H1 (cell line): ENCODE measurements around the gene DNASE1. TPM values are rescaled to one million over a fixed set of nuclear protein-coding genes. Genes with fewer than 3 reads are reported as not detected.

ENCODE experiments used
- CTCF ChIA-PET: fragments of 300-600 bp; sonication (Branson Sonifier 250); formaldehyde crosslinking; loops from one replicate; lab custom pipeline; 2021; ENCODE audit not compliant: partially characterized antibody; lab: Charles Lee
- POLR2A ChIA-PET: fragments of 300-600 bp; sonication (Branson Sonifier 250); formaldehyde crosslinking; loops from one replicate; lab custom pipeline; 2021; ENCODE audit warnings: inconsistent platforms; ENCODE audit not compliant: partially characterized antibody; lab: Charles Lee
- DNase-seq, 2 experiments: peaks; one replicate each; pipeline versions ENCODE4 v3.0.0 to v3.0.0-alpha.2; 2010 to 2022; ENCODE audit warnings: low spot score in 2 of 2, low read depth in 1 of 2, mixed read lengths in 1 of 2
- FAIRE-seq: peaks from 2 replicates; lab custom pipeline; 2011; peaks lifted over from hg19 to GRCh38; lab: Jason Lieb, UNC
- H2AFZ ChIP-seq: 2 replicates; pipeline ENCODE4 v1.8.1; 2012; ENCODE audit warnings: low read length, inconsistent platforms
- H2AK5ac ChIP-seq: 2 replicates; pipeline ENCODE4 v1.6.1; 2013; ENCODE audit warnings: low read depth, low read length
- H2BK120ac ChIP-seq: replicated peaks from 2 replicates; pipeline ENCODE3; 2013; ENCODE audit warnings: low read depth, low read length, inconsistent platforms
- H2BK12ac ChIP-seq: 2 replicates; pipeline ENCODE4 v1.6.1; 2013; ENCODE audit warnings: low read depth, low read length
- H2BK15ac ChIP-seq: 2 replicates; pipeline ENCODE4 v1.6.1; 2013; ENCODE audit warnings: low read length
- H2BK20ac ChIP-seq: 2 replicates; pipeline ENCODE4 v1.6.1; 2013; ENCODE audit warnings: low read length
- H2BK5ac ChIP-seq: 2 replicates; pipeline ENCODE4 v1.6.1; 2013; ENCODE audit warnings: low read depth, low read length
- H3K14ac ChIP-seq: 2 replicates; pipeline ENCODE4 v1.6.1; 2013; ENCODE audit warnings: inconsistent platforms; ENCODE audit not compliant: insufficient read length
- H3K18ac ChIP-seq: 2 replicates; pipeline ENCODE4 v1.6.1; 2013; ENCODE audit warnings: low read length; ENCODE audit errors: extremely low read depth
- H3K23ac ChIP-seq: 2 replicates; pipeline ENCODE4 v1.6.1; 2013; ENCODE audit warnings: inconsistent platforms; ENCODE audit not compliant: insufficient read length
- H3K23me2 ChIP-seq: 2 replicates; pipeline ENCODE4 v1.6.1; 2013; ENCODE audit warnings: low read depth, low read length
- H3K27ac ChIP-seq: 2 replicates; pipeline ENCODE4 v1.6.1; 2011; ENCODE audit warnings: low read depth, low read length, inconsistent platforms
- H3K27me3 ChIP-seq, 4 experiments: replicated peaks in 1 of 4; 1 replicate in 1 of 4; 2 replicates in 3 of 4; pipeline versions ENCODE4 v1.6.1 to v1.8.1; 2011 to 2013; ENCODE audit warnings: low read length in 3 of 4, mild to moderate bottlenecking in 3 of 4, inconsistent platforms in 2 of 4, mixed read lengths in 2 of 4, moderate library complexity in 1 of 4; ENCODE audit not compliant: control insufficient read depth in 3 of 4, insufficient read depth in 3 of 4; ENCODE audit errors: extremely low read depth in 1 of 4
- H3K36me3 ChIP-seq, 4 experiments: 2 replicates each; pipeline versions ENCODE4 v1.6.1 to v1.8.1; 2011 to 2013; ENCODE audit warnings: mild to moderate bottlenecking in 4 of 4, low read length in 3 of 4, moderate library complexity in 2 of 4, control low read depth in 1 of 4, inconsistent platforms in 1 of 4; ENCODE audit not compliant: insufficient read depth in 4 of 4, control insufficient read depth in 2 of 4
- H3K4ac ChIP-seq: replicated peaks from 2 replicates; pipeline ENCODE3; 2013; ENCODE audit warnings: low read length, low read depth, mixed read lengths, inconsistent platforms; ENCODE audit not compliant: insufficient read length
- H3K4me1 ChIP-seq, 4 experiments: replicated peaks in 1 of 4; 1 replicate in 1 of 4; 2 replicates in 3 of 4; pipeline versions ENCODE4 v1.6.1 to v1.8.1; 2011 to 2013; ENCODE audit warnings: low read length in 3 of 4, inconsistent platforms in 2 of 4, mixed read lengths in 1 of 4; ENCODE audit not compliant: insufficient read depth in 4 of 4, control insufficient read depth in 3 of 4
- H3K4me2 ChIP-seq, 2 experiments: 2 replicates each; pipeline versions ENCODE4 v1.6.1 to v1.8.1; 2011 to 2013; ENCODE audit warnings: low read depth in 2 of 2, low read length in 2 of 2, control low read depth in 1 of 2, inconsistent platforms in 1 of 2, mild to moderate bottlenecking in 1 of 2; ENCODE audit not compliant: insufficient read depth in 1 of 2
- H3K4me3 ChIP-seq, 4 experiments: fragments of 200-600, 300-600 bp in 1 of 4; sonication (generic), shearing (Covaris generic), sonication (Bioruptor Twin) in 1 of 4; 2 replicates each; pipeline versions ENCODE4 v1.5.1 to v1.8.1; 2011 to 2016; ENCODE audit warnings: low read length in 4 of 4, low read depth in 3 of 4, control low read depth in 2 of 4, inconsistent platforms in 2 of 4, mild to moderate bottlenecking in 2 of 4, mixed read lengths in 1 of 4, moderate library complexity in 1 of 4; ENCODE audit not compliant: insufficient read depth in 2 of 4; ENCODE audit errors: extremely low read depth in 1 of 4
- H3K56ac ChIP-seq: replicated peaks from 2 replicates; pipeline ENCODE3; 2013; ENCODE audit warnings: low read depth, mild to moderate bottlenecking, mixed read lengths, low read length, inconsistent platforms; ENCODE audit not compliant: insufficient read length
- H3K79me1 ChIP-seq: 2 replicates; pipeline ENCODE4 v1.6.1; 2013; ENCODE audit warnings: low read depth, low read length, control low read depth
- H3K79me2 ChIP-seq, 2 experiments: 2 replicates each; pipeline versions ENCODE4 v1.6.1 to v1.8.1; 2012 to 2013; ENCODE audit warnings: low read length in 2 of 2, mild to moderate bottlenecking in 2 of 2, inconsistent platforms in 1 of 2; ENCODE audit not compliant: insufficient read depth in 2 of 2, control insufficient read depth in 1 of 2
- H3K9ac ChIP-seq, 4 experiments: replicated peaks in 1 of 4; 1 replicate in 1 of 4; 2 replicates in 3 of 4; pipeline versions ENCODE4 v1.6.1 to v1.8.1; 2011 to 2013; ENCODE audit warnings: low read depth in 3 of 4, low read length in 3 of 4, control low read depth in 2 of 4, mild to moderate bottlenecking in 2 of 4, moderate library complexity in 2 of 4, inconsistent platforms in 1 of 4; ENCODE audit errors: extremely low read depth in 1 of 4
- H3K9me3 ChIP-seq, 2 experiments: 2 replicates each; pipeline versions ENCODE4 v1.6.1 to v1.8.1; 2012 to 2013; ENCODE audit warnings: mild to moderate bottlenecking in 2 of 2, moderate library complexity in 2 of 2, control low read depth in 1 of 2, inconsistent platforms in 1 of 2, low read depth in 1 of 2, low read length in 1 of 2, mixed read lengths in 1 of 2; ENCODE audit not compliant: insufficient read depth in 2 of 2
- H4K20me1 ChIP-seq, 2 experiments: replicated peaks in 1 of 2; 2 replicates each; pipeline versions ENCODE3 to v1.8.1; 2011 to 2013; ENCODE audit warnings: inconsistent platforms in 2 of 2, low read length in 2 of 2, mild to moderate bottlenecking in 1 of 2; ENCODE audit not compliant: insufficient read depth in 2 of 2, control insufficient read depth in 1 of 2
- H4K5ac ChIP-seq: 2 replicates; pipeline ENCODE4 v1.6.1; 2013; ENCODE audit warnings: low read length, low read depth, mixed read lengths, inconsistent platforms; ENCODE audit not compliant: insufficient read length
- H4K8ac ChIP-seq: 2 replicates; pipeline ENCODE4 v1.8.0; 2013; ENCODE audit warnings: mild to moderate bottlenecking, moderate library complexity, low read length, inconsistent platforms; ENCODE audit not compliant: insufficient read depth; ENCODE audit errors: extremely low read depth
- H4K91ac ChIP-seq: replicated peaks from 2 replicates; pipeline ENCODE3; 2013; ENCODE audit warnings: low read length, mixed read lengths, inconsistent platforms; ENCODE audit not compliant: insufficient read length
- HDAC2 ChIP-seq, 2 experiments: fragments of 300-600 bp in 1 of 2; sonication (generic) in 1 of 2; IDR thresholded peaks; 2 replicates each; pipeline ENCODE4 v1.6.1; 2011 to 2012; ENCODE audit warnings: low read depth in 2 of 2, low read length in 2 of 2, mild to moderate bottlenecking in 2 of 2, moderate library complexity in 2 of 2, borderline replicate concordance in 1 of 2, inconsistent platforms in 1 of 2
- JUN ChIP-seq: IDR thresholded peaks from 2 replicates; pipeline ENCODE4 v1.6.1; 2011; ENCODE audit warnings: low read depth, mild to moderate bottlenecking, improper control_type of control experiment, low read length
- POU5F1 ChIP-seq: IDR thresholded peaks from 2 replicates; pipeline ENCODE4 v1.6.1; 2011; ENCODE audit warnings: low read depth, mild to moderate bottlenecking, low read length, moderate library complexity
- RAD21 ChIP-seq, 2 experiments: IDR thresholded peaks in 1 of 2; conservative IDR thresholded peaks in 1 of 2; 2 replicates each; pipeline ENCODE4 v1.6.1; 2011; ENCODE audit warnings: low read depth in 2 of 2, low read length in 2 of 2, improper control_type of control experiment in 1 of 2, inconsistent platforms in 1 of 2, mild to moderate bottlenecking in 1 of 2, moderate library complexity in 1 of 2
- SP1 ChIP-seq: IDR thresholded peaks from 2 replicates; pipeline ENCODE4 v1.6.1; 2011; ENCODE audit warnings: low read depth, low read length
- TCF12 ChIP-seq: IDR thresholded peaks from 2 replicates; pipeline ENCODE4 v1.6.1; 2011; ENCODE audit warnings: low read depth, mild to moderate bottlenecking, low read length
- YY1 ChIP-seq: IDR thresholded peaks from 2 replicates; pipeline ENCODE4 v1.6.1; 2011; ENCODE audit warnings: low read depth, mild to moderate bottlenecking, low read length
- WGBS, 2 experiments: shearing (Covaris generic) in 1 of 2; methylation state at CpG; one replicate each; pipeline versions ENCODE4 v1.1.6 to v1.1.7; 2013 to 2015; ENCODE audit warnings: low lambda C conversion rate in 2 of 2, mixed read lengths in 2 of 2, inconsistent platforms in 1 of 2, low coverage in 1 of 2, missing lambda C conversion rate in 1 of 2; ENCODE audit not compliant: insufficient replicate concordance in 2 of 2, insufficient coverage in 1 of 2, insufficient read length in 1 of 2; ENCODE audit errors: extremely low coverage in 1 of 2, missing lambda C conversion rate in 1 of 2; 5-methylcytosine and 5-hydroxymethylcytosine counted together
- polyA plus RNA-seq, 7 experiments: library from polyadenylated mRNA; depleted of rRNA in 3 of 7; stranded (reverse) in 5 of 7; unstranded in 2 of 7; fragments of >200 nt in 5 of 7; fragments of 200-250 nt in 2 of 7; gene quantifications; 1 replicate in 5 of 7; 2 replicates in 1 of 7; 4 replicates in 1 of 7; pipeline versions ENCODE4 v1.2.1 to v1.2.3, GENCODE V29; 2011 to 2013; ENCODE audit warnings: missing spikeins in 2 of 7, mixed read lengths in 2 of 7
- total RNA-seq: library from RNA; stranded (reverse); fragmentation: NEBNext Ultra II Directional; extraction: Animal tissue kit (Norgen Biotek cat#: 25700); gene quantifications from 2 replicates; pipeline ENCODE4 v1.2.1, GENCODE V29; 2021

The DNASE1 gene
- total and polyA plus RNA-seq, 2 of the 8 experiments (the other 6 are each of a cell fraction or from before 2014, with no cell fraction given) = 11.5 to 16.7 TPM

DNA sequence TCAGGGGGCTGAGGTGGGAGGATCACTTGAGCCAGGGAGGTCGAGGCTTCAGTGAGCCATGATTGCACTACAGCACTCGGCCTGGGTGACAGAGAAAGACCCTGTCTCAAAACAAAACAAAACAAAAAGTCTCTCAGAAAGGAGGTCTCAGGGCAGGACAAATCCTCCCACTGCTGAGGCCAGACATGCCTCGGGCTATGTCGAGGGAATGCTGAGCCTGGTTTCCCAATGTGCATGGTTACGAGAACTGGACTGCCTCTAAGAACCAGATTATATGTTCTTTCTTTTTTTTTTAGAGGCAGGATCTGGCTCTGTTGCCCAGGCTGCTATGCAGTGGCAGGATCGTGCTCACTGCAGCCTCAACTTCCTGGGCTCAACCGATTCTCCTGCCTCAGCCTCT is 35.2 kb downstream of the DNASE1 start:
- no peak overlapping the region for H3K4me3 ChIP-seq
- no peak overlapping the region for H3K27ac ChIP-seq

More for the DNA sequence above, 35.2 kb downstream of the DNASE1 start:
- Histone ChIP-seq H3K79me1 (peaks cover 2% of the 10 kb centered on the region; the same call in 1 of the 2 replicates), H2AK5ac (no peak overlapping the region), H3K18ac (no peak overlapping the region), H3K4ac (no peak overlapping the region), H3K9ac (no peak overlapping the region), H3K4me1 (no peaks in the 10 kb centered on the region), H2AFZ (no peak overlapping the region), H3K27me3 (no peaks in the 10 kb centered on the region), H3K56ac (no peak overlapping the region), H2BK120ac (no peak overlapping the region), H4K20me1 (peaks cover 9 to 11% of the 10 kb centered on the region in 2 experiments), H3K36me3 (peaks cover 23 to 45% (median 35%) of the 10 kb centered on the region in 4 experiments), H3K9me3 (no peaks in the 10 kb centered on the region), H3K79me2 (peaks cover 0 to 10% of the 10 kb centered on the region in 2 experiments; a peak in 3 of 4 replicates), H3K23me2 (no peaks in the 10 kb centered on the region), H2BK15ac (no peak overlapping the region), H3K4me2 (no peak overlapping the region), H3K23ac (no peak overlapping the region), H4K8ac (peak overlapping the region; percentile 48; the same call in 1 of the 2 replicates), H2BK20ac (no peak overlapping the region), H4K91ac (no peak overlapping the region), H2BK5ac (no peak overlapping the region), H4K5ac (no peak overlapping the region), H3K14ac (no peak overlapping the region), H2BK12ac (no peak overlapping the region)
- 93% methylated on average over 7 of the region's 7 CpGs; no CpG with 5 or more reads in 1 of the 2 experiments for WGBS, 2 experiments
- DNase-seq = no peak
- no peak for TF ChIP-seq SP1
- no peak for TF ChIP-seq TCF12
- no peak for TF ChIP-seq RAD21 (IDR thresholded peaks at IDR 0.05 in 1 of 2, conservative IDR thresholded peaks at IDR 0.05 in 1 of 2; ENCODE audit: low read depth in 2 of 2, low read length in 2 of 2)
- TF ChIP-seq POU5F1 = no peak
- no peak for TF ChIP-seq HDAC2 (IDR thresholded peaks at IDR 0.05; ENCODE audit: borderline replicate concordance in 1 of 2, low read depth in 2 of 2, low read length in 2 of 2)
- TF ChIP-seq YY1 = no peak
- TF ChIP-seq JUN = no peak
- POLR2A ChIA-PET = interaction anchor here (2.0 kb wide), 1 partner anchor 27 kb away, joined by 5 read pairs; the partner anchor contains the start of gene TRAP1
- no peak for FAIRE-seq
- CTCF ChIA-PET = interaction anchor here (1.2 to 3.4 kb wide), 13 partner anchors 8 to 142 kb away, joined by 3 to 28 read pairs (median 5); no protein-coding TSS in a partner anchor
